A673 (cell line): ENCODE data around the gene CHRNA1. TPM values are rescaled to one million over a fixed set of nuclear protein-coding genes. Genes with fewer than 3 reads are reported as not detected.

ENCODE experiments used
- BruUV-seq: library from RNA; stranded (reverse); fragments of 400-500 nt; replicated peaks from 2 replicates; lab custom pipeline; 2021; lab: Mats Ljungman, UMichigan
- CTCF ChIA-PET: fragments of 300-600 bp; sonication (Branson Sonifier 250); formaldehyde crosslinking; loops from one replicate; lab custom pipeline; 2022; ENCODE audit warnings: antibody characterized with exemption; lab: Charles Lee
- POLR2A ChIA-PET: fragments of 300-600 bp; sonication (Branson Sonifier 250); formaldehyde crosslinking; loops from one replicate; lab custom pipeline; 2022; ENCODE audit warnings: antibody characterized with exemption; ENCODE audit not compliant: low non-redundant PET; lab: Charles Lee
- DNase-seq: peaks from one replicate; pipeline ENCODE4 v3.0.0-alpha.2; 2015; ENCODE audit warnings: low spot score
- H3K27ac ChIP-seq: fragments of 200-600 bp; sonication (generic); 2 replicates; pipeline ENCODE4 v1.5.1; 2016; ENCODE audit warnings: mixed run types, low read depth, mild to moderate bottlenecking, mixed read lengths, antibody characterized with exemption, low read length; ENCODE audit not compliant: poor library complexity, severe bottlenecking
- H3K27me3 ChIP-seq: fragments of 200-600 bp; sonication (generic); replicated peaks from 2 replicates; pipeline ENCODE4 v1.6.1; 2017; ENCODE audit warnings: mixed run types, low read depth, mild to moderate bottlenecking, mixed read lengths, antibody characterized with exemption, low read length; ENCODE audit not compliant: insufficient read depth, poor library complexity
- H3K36me3 ChIP-seq: fragments of 200-600 bp; sonication (generic); 2 replicates; pipeline ENCODE4 v1.6.1; 2016; ENCODE audit warnings: mixed run types, mild to moderate bottlenecking, mixed read lengths, antibody characterized with exemption, low read length; ENCODE audit not compliant: insufficient read depth, poor library complexity, severe bottlenecking
- H3K4me1 ChIP-seq: fragments of 200-600 bp; sonication (generic); 2 replicates; pipeline ENCODE4 v1.6.1; 2017; ENCODE audit warnings: mixed run types, mild to moderate bottlenecking, mixed read lengths, antibody characterized with exemption, low read length; ENCODE audit not compliant: insufficient read depth, poor library complexity, severe bottlenecking
- H3K4me3 ChIP-seq: fragments of 200-600 bp; sonication (generic); 2 replicates; pipeline ENCODE4 v1.5.1; 2016; ENCODE audit warnings: low read depth, mixed run types, mild to moderate bottlenecking, mixed read lengths, low read length; ENCODE audit not compliant: poor library complexity, severe bottlenecking
- H3K9me3 ChIP-seq: fragments of 200-600 bp; sonication (generic); 2 replicates; pipeline ENCODE4 v1.6.1; 2016; ENCODE audit warnings: mixed run types, low read depth, mild to moderate bottlenecking, mixed read lengths, antibody characterized with exemption, low read length; ENCODE audit not compliant: poor library complexity, severe bottlenecking
- EZH2 ChIP-seq: fragments of 200-600 bp; sonication (generic); IDR thresholded peaks from 2 replicates; pipeline ENCODE4 v1.6.1; 2017; ENCODE audit warnings: borderline replicate concordance, low read depth, mild to moderate bottlenecking, mixed read lengths, antibody characterized with exemption, low read length; ENCODE audit not compliant: poor library complexity, severe bottlenecking
- intact Hi-C: fragments of 100-400 bp; cut with micrococcal nuclease; formaldehyde crosslinking; loops from one replicate; pipeline ENCODE4 v1.10.0; 2022; ENCODE audit not compliant: unreplicated experiment
- total RNA-seq: library from RNA; stranded (reverse); gene quantifications from 2 replicates; pipeline ENCODE4 v1.2.3, GENCODE V29; 2021
- TF ChIP-seq, protein P1 (sequence below): fragments of 300-800, 200-600 bp; sonication (generic); conservative IDR thresholded peaks from 2 replicates; pipeline ENCODE4 v1.5.1; 2017; ENCODE audit warnings: low read depth, mild to moderate bottlenecking, antibody characterized with exemption, low read length, moderate library complexity, mixed read lengths

Gene CHRNA1
- total RNA-seq, 1 experiment from 2014 or later: not detected

DNA sequence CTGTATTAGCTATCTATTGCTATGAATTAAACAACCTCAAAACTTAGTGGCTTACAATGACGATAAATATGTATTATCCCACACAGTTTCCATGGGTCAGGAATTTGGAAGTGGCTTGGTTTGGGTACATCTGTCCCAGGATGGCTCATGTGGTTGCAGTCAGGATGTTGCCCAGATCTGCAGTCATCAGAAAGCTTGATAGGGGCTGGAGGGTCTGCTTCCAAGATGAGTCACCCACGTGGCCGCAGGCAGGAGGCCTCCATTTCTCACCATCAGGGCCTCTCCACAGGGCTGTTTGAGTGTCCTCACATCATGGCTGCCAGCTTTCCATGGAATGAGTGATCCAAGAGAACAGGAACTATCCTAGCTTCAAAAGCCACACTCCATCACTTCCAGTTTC lies 46.4 kb downstream of the CHRNA1 start:
- Histone ChIP-seq H3K4me1 (no peaks in the 10 kb centered on the region), H3K27ac (no peak overlapping the region), H3K36me3 (no peaks in the 10 kb centered on the region), H3K4me3 (no peak overlapping the region), H3K9me3 (no peaks in the 10 kb centered on the region), H3K27me3 (no peaks in the 10 kb centered on the region)
- intact Hi-C loops: no loop called here
- BruUV-seq: no TSS peak
- no peak for TF ChIP-seq EZH2
- TF ChIP-seq, protein P1, sequence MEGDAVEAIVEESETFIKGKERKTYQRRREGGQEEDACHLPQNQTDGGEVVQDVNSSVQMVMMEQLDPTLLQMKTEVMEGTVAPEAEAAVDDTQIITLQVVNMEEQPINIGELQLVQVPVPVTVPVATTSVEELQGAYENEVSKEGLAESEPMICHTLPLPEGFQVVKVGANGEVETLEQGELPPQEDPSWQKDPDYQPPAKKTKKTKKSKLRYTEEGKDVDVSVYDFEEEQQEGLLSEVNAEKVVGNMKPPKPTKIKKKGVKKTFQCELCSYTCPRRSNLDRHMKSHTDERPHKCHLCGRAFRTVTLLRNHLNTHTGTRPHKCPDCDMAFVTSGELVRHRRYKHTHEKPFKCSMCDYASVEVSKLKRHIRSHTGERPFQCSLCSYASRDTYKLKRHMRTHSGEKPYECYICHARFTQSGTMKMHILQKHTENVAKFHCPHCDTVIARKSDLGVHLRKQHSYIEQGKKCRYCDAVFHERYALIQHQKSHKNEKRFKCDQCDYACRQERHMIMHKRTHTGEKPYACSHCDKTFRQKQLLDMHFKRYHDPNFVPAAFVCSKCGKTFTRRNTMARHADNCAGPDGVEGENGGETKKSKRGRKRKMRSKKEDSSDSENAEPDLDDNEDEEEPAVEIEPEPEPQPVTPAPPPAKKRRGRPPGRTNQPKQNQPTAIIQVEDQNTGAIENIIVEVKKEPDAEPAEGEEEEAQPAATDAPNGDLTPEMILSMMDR: no peak
- ChIA-PET CTCF (no interaction called here), POLR2A (no interaction called here)
- DNase-seq: no peak

DNA sequence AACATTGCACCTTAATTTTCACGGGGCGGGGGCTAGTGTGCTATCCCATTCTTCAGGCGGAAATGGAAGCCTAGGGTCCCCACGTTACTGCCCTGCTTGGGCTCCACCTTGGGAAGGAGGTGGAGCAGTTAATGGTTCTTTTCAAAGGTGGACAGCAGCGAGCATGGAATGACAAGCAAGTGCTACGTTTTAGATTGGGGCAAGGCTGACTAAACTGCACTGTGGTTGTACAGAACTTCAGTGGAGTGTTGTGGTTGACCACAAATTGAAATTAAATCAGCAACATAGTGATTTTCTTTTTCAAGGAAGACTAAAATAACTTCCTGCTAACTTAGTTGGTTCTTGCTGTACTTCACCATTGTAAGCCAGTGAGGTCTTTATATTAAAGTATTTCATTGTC lies 47.0 kb downstream of the CHRNA1 start:
- CTCF ChIA-PET: no interaction called here
- POLR2A ChIA-PET: no interaction called here
- no peak for DNase-seq
- intact Hi-C loops: no loop called here
- Histone ChIP-seq H3K27ac (no peak overlapping the region), H3K9me3 (no peaks in the 10 kb centered on the region), H3K4me3 (no peak overlapping the region), H3K4me1 (no peaks in the 10 kb centered on the region), H3K36me3 (no peaks in the 10 kb centered on the region), H3K27me3 (no peaks in the 10 kb centered on the region)
- TF ChIP-seq EZH2: no peak
- TF ChIP-seq, protein P1: no peak
- no TSS peak for BruUV-seq

DNA sequence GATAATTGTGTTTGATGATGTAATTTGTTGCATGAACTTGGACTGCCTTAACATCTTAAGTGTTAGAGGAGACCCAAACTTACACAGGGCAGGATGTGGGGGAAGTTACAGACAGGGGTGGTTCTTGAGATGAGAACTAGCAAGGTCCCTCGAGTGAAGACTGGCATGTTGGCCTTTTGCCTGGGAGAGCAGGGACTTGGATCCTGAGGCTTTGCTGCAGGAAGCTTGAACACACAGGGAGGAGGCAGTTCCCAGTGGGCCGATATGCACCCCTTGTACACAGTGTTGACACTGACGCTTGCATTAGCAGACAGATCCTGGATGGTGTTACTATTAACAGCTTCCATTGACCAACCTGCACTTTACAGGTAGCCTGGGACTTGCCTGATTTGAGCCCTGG lies 47.5 kb downstream of the CHRNA1 start:
- no peak overlapping the region for H3K4me3 ChIP-seq
- CTCF ChIA-PET: no interaction called here
- no peak for TF ChIP-seq EZH2
- H3K36me3 ChIP-seq: no peaks in the 10 kb centered on the region
- H3K4me1 ChIP-seq: no peaks in the 10 kb centered on the region
- intact Hi-C loops: no loop called here
- POLR2A ChIA-PET: no interaction called here
- no peak for DNase-seq
- H3K27ac ChIP-seq: no peak overlapping the region
- no peaks in the 10 kb centered on the region for H3K27me3 ChIP-seq
- no TSS peak for BruUV-seq
- no peaks in the 10 kb centered on the region for H3K9me3 ChIP-seq

DNA sequence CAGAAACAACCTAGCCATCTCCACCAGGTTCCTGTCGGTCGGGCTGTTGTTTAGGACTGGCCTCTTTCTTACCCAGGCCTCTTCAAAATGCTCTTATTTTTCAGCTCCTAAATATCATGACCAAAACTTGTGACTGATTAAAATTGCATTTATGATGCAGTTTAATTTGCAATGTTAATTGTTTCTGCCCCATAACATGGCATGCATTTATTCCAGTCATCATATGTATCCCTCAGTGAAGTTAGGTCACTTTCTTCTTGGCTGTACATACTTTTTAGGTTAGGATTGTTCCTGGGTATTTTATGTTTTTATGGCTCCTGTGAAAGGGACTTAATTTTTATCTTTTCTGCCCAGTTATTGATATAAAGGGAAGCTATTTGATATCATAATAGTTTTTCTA lies 50.6 kb downstream of the CHRNA1 start:
- no peak overlapping the region for H3K4me3 ChIP-seq
- ChIA-PET CTCF (no interaction called here), POLR2A (no interaction called here)
- TF ChIP-seq EZH2: no peak
- TF ChIP-seq, protein P1: no peak
- BruUV-seq: no TSS peak
- intact Hi-C loops: no loop called here
- DNase-seq: no peak
- no peaks in the 10 kb centered on the region for H3K27me3 ChIP-seq
- H3K27ac ChIP-seq: no peak overlapping the region
- no peaks in the 10 kb centered on the region for H3K4me1 ChIP-seq
- H3K9me3 ChIP-seq: no peaks in the 10 kb centered on the region
- no peaks in the 10 kb centered on the region for H3K36me3 ChIP-seq
